Spleen (tissue), 7 donors: ENCODE results near the gene STXBP6.

Experiments
- POLR2A ChIP-seq, 3 donors: fragments of 450-650 bp; IDR thresholded peaks; one replicate each; pipeline ENCODE4 v1.5.1; 2017; ENCODE audit warnings: antibody characterized with exemption in 3 of 3, mild to moderate bottlenecking in 1 of 3
- TF ChIP-seq, protein P1 (sequence below), 11 experiments: fragments of 200-600 bp in 7 of 11; fragments of 450-650 bp in 4 of 11; sonication (generic) in 4 of 11; IDR thresholded peaks in 8 of 11; conservative IDR thresholded peaks in 3 of 11; 1 replicate in 7 of 11; 2 replicates in 4 of 11; pipeline versions ENCODE4 v1.4.0 to v1.8.0; 2016 to 2021; ENCODE audit warnings: antibody characterized with exemption in 11 of 11, inconsistent platforms in 4 of 11, mild to moderate bottlenecking in 1 of 11
- donor health status: DM: no; HTN: no; CAD: no; lungs with moderate emphysema.
- donor health status: DM: no; HTN: no; CAD: no.
- donor health status: DM: no; HTN: no; CAD: no.

DNA sequence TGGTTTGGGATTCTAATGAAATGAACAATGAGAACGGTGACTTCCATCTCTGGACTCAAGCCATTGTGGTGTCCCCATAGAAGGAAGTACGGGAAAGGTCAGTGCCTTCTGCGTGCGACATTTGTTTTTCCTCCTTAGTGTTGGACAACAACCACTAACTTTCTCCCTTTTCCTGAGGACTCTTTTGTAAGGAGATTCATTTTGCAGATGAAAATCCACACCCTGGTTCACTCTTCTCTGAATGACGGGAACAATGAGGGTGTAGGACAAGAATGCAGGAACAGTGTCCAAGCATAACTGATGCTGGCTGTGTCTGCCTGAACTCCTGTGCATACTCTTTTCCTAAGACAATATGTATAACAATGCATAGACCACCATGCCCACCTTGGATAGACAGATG, 176.4 kb downstream of the STXBP6 start:
- TF ChIP-seq POLR2A (IDR thresholded peaks at IDR 0.05) = no peak
- TF ChIP-seq, protein P1, sequence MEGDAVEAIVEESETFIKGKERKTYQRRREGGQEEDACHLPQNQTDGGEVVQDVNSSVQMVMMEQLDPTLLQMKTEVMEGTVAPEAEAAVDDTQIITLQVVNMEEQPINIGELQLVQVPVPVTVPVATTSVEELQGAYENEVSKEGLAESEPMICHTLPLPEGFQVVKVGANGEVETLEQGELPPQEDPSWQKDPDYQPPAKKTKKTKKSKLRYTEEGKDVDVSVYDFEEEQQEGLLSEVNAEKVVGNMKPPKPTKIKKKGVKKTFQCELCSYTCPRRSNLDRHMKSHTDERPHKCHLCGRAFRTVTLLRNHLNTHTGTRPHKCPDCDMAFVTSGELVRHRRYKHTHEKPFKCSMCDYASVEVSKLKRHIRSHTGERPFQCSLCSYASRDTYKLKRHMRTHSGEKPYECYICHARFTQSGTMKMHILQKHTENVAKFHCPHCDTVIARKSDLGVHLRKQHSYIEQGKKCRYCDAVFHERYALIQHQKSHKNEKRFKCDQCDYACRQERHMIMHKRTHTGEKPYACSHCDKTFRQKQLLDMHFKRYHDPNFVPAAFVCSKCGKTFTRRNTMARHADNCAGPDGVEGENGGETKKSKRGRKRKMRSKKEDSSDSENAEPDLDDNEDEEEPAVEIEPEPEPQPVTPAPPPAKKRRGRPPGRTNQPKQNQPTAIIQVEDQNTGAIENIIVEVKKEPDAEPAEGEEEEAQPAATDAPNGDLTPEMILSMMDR (IDR thresholded peaks at IDR 0.05 in 8 of 11, conservative IDR thresholded peaks at IDR 0.05 in 3 of 11) = no peak
